Endothelial cell (in vitro differentiated cells): ENCODE measurements around the gene ARHGAP8. TPM values are rescaled to one million over a fixed set of nuclear protein-coding genes. Genes with fewer than 3 reads are reported as not detected.

ENCODE experiments used
- DNase-seq: peaks from one replicate; pipeline ENCODE4 v3.0.0; 2021; ENCODE audit warnings: low spot score
- H3K27ac Mint-ChIP-seq: one replicate; pipeline ENCODE4 v1.8.0; 2021; ENCODE audit warnings: mixed read lengths, inconsistent platforms; ENCODE audit not compliant: unreplicated experiment
- H3K27me3 Mint-ChIP-seq: one replicate; pipeline ENCODE4 v1.8.0; 2021; ENCODE audit warnings: mild to moderate bottlenecking, moderate library complexity, mixed read lengths, inconsistent platforms; ENCODE audit not compliant: unreplicated experiment
- H3K36me3 Mint-ChIP-seq: one replicate; pipeline ENCODE4 v1.8.0; 2021; ENCODE audit warnings: mild to moderate bottlenecking, low read depth, mixed read lengths, inconsistent platforms; ENCODE audit not compliant: unreplicated experiment
- H3K4me1 Mint-ChIP-seq: one replicate; pipeline ENCODE4 v1.8.0; 2021; ENCODE audit warnings: mild to moderate bottlenecking, mixed read lengths, inconsistent platforms; ENCODE audit not compliant: unreplicated experiment
- H3K4me3 Mint-ChIP-seq: one replicate; pipeline ENCODE4 v1.8.0; 2021; ENCODE audit warnings: mild to moderate bottlenecking, mixed read lengths, inconsistent platforms; ENCODE audit not compliant: unreplicated experiment
- H3K9me3 Mint-ChIP-seq: one replicate; pipeline ENCODE4 v1.8.0; 2021; ENCODE audit warnings: mixed read lengths, inconsistent platforms; ENCODE audit not compliant: unreplicated experiment
- CTCF ChIP-seq: fragments of 200-600 bp; sonication (generic); IDR thresholded peaks from one replicate; pipeline ENCODE4 v1.5.0; 2021; ENCODE audit warnings: antibody characterized with exemption; ENCODE audit not compliant: unreplicated experiment
- total RNA-seq: library from RNA; stranded (reverse); fragmentation: NEBNext Ultra II Directional; extraction: Animal tissue kit (Norgen Biotek cat#: 25700); gene quantifications from one replicate; pipeline ENCODE4 v1.2.1, GENCODE V29; 2021; ENCODE audit not compliant: unreplicated experiment

Gene ARHGAP8
- total RNA-seq, 1 donor from 2014 or later: 0.80 TPM

GRCh38 chr22:44839061-44839460, 86.7 kb downstream of the ARHGAP8 start:
- TF ChIP-seq CTCF: no peak
- no peak overlapping the region for H3K4me3 Mint-ChIP-seq
- no peak overlapping the region for H3K27ac Mint-ChIP-seq
- no peak for DNase-seq
- H3K4me1 Mint-ChIP-seq: no peaks in the 10 kb centered on the region
- no peaks in the 10 kb centered on the region for H3K9me3 Mint-ChIP-seq
- no peaks in the 10 kb centered on the region for H3K27me3 Mint-ChIP-seq
- no peaks in the 10 kb centered on the region for H3K36me3 Mint-ChIP-seq

- Mint-ChIP-seq H3K27me3 (peaks cover 1% of the 10 kb centered on the region), H3K9me3 (peaks cover under 1% of the 10 kb centered on the region), H3K36me3 (no peaks in the 10 kb centered on the region), H3K27ac (no peak overlapping the region), H3K4me3 (no peak overlapping the region), H3K4me1 (no peaks in the 10 kb centered on the region)
- no peak for DNase-seq
- TF ChIP-seq CTCF: no peak
These were observed 87.3 kb downstream of the ARHGAP8 start for GRCh38 chr22:44839721-44840120.

- TF ChIP-seq CTCF: no peak
- no peaks in the 10 kb centered on the region for H3K36me3 Mint-ChIP-seq
- H3K4me3 Mint-ChIP-seq: no peak overlapping the region
- no peak overlapping the region for H3K27ac Mint-ChIP-seq
- peaks cover 4% of the 10 kb centered on the region for H3K9me3 Mint-ChIP-seq
- peaks cover 1% of the 10 kb centered on the region for H3K27me3 Mint-ChIP-seq
- no peak for DNase-seq
- no peaks in the 10 kb centered on the region for H3K4me1 Mint-ChIP-seq
These were observed 88.4 kb downstream of the ARHGAP8 start for GRCh38 chr22:44840611-44841322.

- H3K27ac Mint-ChIP-seq: no peak overlapping the region
- H3K4me1 Mint-ChIP-seq: no peaks in the 10 kb centered on the region
- TF ChIP-seq CTCF: no peak
- H3K9me3 Mint-ChIP-seq: peaks cover 4% of the 10 kb centered on the region
- H3K27me3 Mint-ChIP-seq: peaks cover 1% of the 10 kb centered on the region
- no peaks in the 10 kb centered on the region for H3K36me3 Mint-ChIP-seq
- DNase-seq: no peak
- H3K4me3 Mint-ChIP-seq: no peak overlapping the region
These were observed 90.0 kb downstream of the ARHGAP8 start for GRCh38 chr22:44842417-44842816.

DNA sequence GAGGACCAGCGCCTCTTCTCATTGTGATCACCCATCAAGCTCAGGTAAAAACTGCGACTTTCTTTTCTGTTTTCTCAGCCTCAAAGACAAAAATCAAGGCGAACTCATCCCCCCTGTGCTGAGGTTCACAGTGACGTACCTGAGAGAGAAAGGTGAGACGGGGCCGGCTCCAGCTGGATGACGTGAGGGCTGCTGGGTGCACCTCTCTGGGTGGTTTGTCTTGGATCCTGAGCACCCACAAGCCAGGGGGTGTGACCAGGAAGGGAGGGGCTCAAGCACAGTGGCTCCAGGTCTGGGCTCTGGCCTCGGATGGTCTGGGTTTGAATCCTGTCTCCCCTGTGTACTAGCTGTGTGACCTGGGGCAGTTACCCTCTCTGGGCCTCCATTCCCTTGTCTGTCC, 92.8 kb downstream of the ARHGAP8 start:
- H3K36me3 Mint-ChIP-seq: no peaks in the 10 kb centered on the region
- no peak overlapping the region for H3K27ac Mint-ChIP-seq
- H3K9me3 Mint-ChIP-seq: peaks cover 4% of the 10 kb centered on the region
- no peak overlapping the region for H3K4me3 Mint-ChIP-seq
- no peaks in the 10 kb centered on the region for H3K4me1 Mint-ChIP-seq
- TF ChIP-seq CTCF: no peak
- H3K27me3 Mint-ChIP-seq: peaks cover 2% of the 10 kb centered on the region
- DNase-seq: no peak
